Endothelial cell of umbilical vein (primary cell): ENCODE measurements around the gene NT5C1A. TPM values are rescaled to one million over a fixed set of nuclear protein-coding genes. Genes with fewer than 3 reads are reported as not detected.

Source experiments
- BruUV-seq: library from RNA; stranded (reverse); fragments of 400-500 nt; replicated peaks from 2 replicates; lab custom pipeline; 2021; lab: Mats Ljungman, UMichigan
- CTCF ChIA-PET: fragments of 300-600, 350-600 bp; sonication (Branson Sonifier 250); formaldehyde crosslinking; loops from one replicate; lab custom pipeline; 2021; ENCODE audit warnings: antibody characterized with exemption, inconsistent platforms; lab: Charles Lee
- POLR2A ChIA-PET: fragments of 300-600, 350-600 bp; sonication (Branson Sonifier 250); formaldehyde crosslinking; loops from one replicate; lab custom pipeline; 2021; ENCODE audit warnings: antibody characterized with exemption, inconsistent platforms; lab: Charles Lee
- DNase-seq: peaks from one replicate; pipeline ENCODE4 v3.0.0-alpha.2; 2011; ENCODE audit warnings: low read depth, low spot score
- FAIRE-seq: peaks from 2 replicates; lab custom pipeline; 2011; peaks lifted over from hg19 to GRCh38; lab: Jason Lieb, UNC
- H2AFZ ChIP-seq: 2 replicates; pipeline ENCODE4 v1.6.0; 2012; ENCODE audit warnings: low read depth, low read length, control low read depth, inconsistent platforms
- H3K27ac ChIP-seq: 2 replicates; pipeline ENCODE4 v1.5.1; 2011; ENCODE audit warnings: low read depth, mild to moderate bottlenecking, control low read depth, low read length, moderate library complexity; ENCODE audit not compliant: insufficient read depth
- H3K27me3 ChIP-seq, 2 experiments: 2 replicates each; pipeline versions ENCODE4 v1.6.0 to v1.6.1; 2011; ENCODE audit warnings: low read length in 2 of 2, mixed read lengths in 1 of 2; ENCODE audit not compliant: control insufficient read depth in 2 of 2, insufficient read depth in 2 of 2
- H3K36me3 ChIP-seq, 2 experiments: 2 replicates in 1 of 2; 3 replicates in 1 of 2; pipeline ENCODE4 v1.5.1; 2011; ENCODE audit warnings: low read length in 2 of 2, mild to moderate bottlenecking in 1 of 2, moderate library complexity in 1 of 2; ENCODE audit not compliant: control insufficient read depth in 2 of 2, insufficient read depth in 2 of 2; ENCODE audit errors: extremely low read depth in 1 of 2
- H3K4me1 ChIP-seq: 3 replicates; pipeline ENCODE4 v1.5.1; 2011; ENCODE audit warnings: mild to moderate bottlenecking, low read length; ENCODE audit not compliant: control insufficient read depth, insufficient read depth; ENCODE audit errors: extremely low read depth
- H3K4me2 ChIP-seq: 2 replicates; pipeline ENCODE4 v1.6.1; 2011; ENCODE audit warnings: low read length, control low read depth, mixed read lengths; ENCODE audit not compliant: insufficient read depth
- H3K4me3 ChIP-seq, 3 experiments: fragments of 200-600 bp in 1 of 3; sonication (generic), shearing (Covaris generic) in 1 of 3; replicated peaks in 1 of 3; 2 replicates each; pipeline ENCODE4 v1.5.1; 2011 to 2016; ENCODE audit warnings: control low read depth in 3 of 3, low read length in 3 of 3, mild to moderate bottlenecking in 2 of 3, inconsistent platforms in 1 of 3, low read depth in 1 of 3, moderate library complexity in 1 of 3; ENCODE audit not compliant: insufficient read depth in 1 of 3
- H3K79me2 ChIP-seq: 2 replicates; pipeline ENCODE4 v1.6.0; 2012; ENCODE audit warnings: low read length, inconsistent platforms; ENCODE audit not compliant: control insufficient read depth, insufficient read depth
- H3K9ac ChIP-seq: replicated peaks from 2 replicates; pipeline ENCODE3; 2011; ENCODE audit warnings: low read length, control low read depth; ENCODE audit not compliant: insufficient read depth; ENCODE audit errors: extremely low read depth
- H3K9me1 ChIP-seq: replicated peaks from 3 replicates; pipeline ENCODE4 v1.6.0; 2011; ENCODE audit warnings: mild to moderate bottlenecking, low read length; ENCODE audit not compliant: control insufficient read depth, insufficient read depth; ENCODE audit errors: extremely low read depth
- H3K9me3 ChIP-seq: replicated peaks from 2 replicates; pipeline ENCODE4 v1.5.1; 2012; ENCODE audit warnings: low read length, inconsistent platforms; ENCODE audit not compliant: control insufficient read depth, insufficient read depth
- H4K20me1 ChIP-seq: replicated peaks from 2 replicates; pipeline ENCODE3; 2011; ENCODE audit warnings: mild to moderate bottlenecking, low read length; ENCODE audit not compliant: control insufficient read depth, insufficient read depth; ENCODE audit errors: extremely low read depth
- EZH2 ChIP-seq: IDR thresholded peaks from 2 replicates; pipeline ENCODE4 v1.6.1; 2012; ENCODE audit warnings: borderline replicate concordance, low read depth, mild to moderate bottlenecking, moderate library complexity, low read length, inconsistent platforms; ENCODE audit not compliant: severe bottlenecking
- FOS ChIP-seq: IDR thresholded peaks from 2 replicates; pipeline ENCODE4 v1.6.1; 2011; ENCODE audit warnings: mild to moderate bottlenecking, low read length, moderate library complexity, borderline replicate concordance; ENCODE audit not compliant: insufficient read depth
- GATA2 ChIP-seq: IDR thresholded peaks from 2 replicates; pipeline ENCODE4 v1.7.0; 2011; ENCODE audit warnings: low read depth, mild to moderate bottlenecking, moderate library complexity, mixed read lengths, low read length; ENCODE audit not compliant: insufficient read length, insufficient read depth
- JUN ChIP-seq: IDR thresholded peaks from 2 replicates; pipeline ENCODE4 v1.6.1; 2011; ENCODE audit warnings: borderline replicate concordance, low read depth; ENCODE audit not compliant: insufficient read length, insufficient read depth
- MYC ChIP-seq: IDR thresholded peaks from one replicate; pipeline ENCODE4 v1.6.1; 2011; ENCODE audit warnings: mild to moderate bottlenecking, low read depth, low read length
- POLR2A ChIP-seq: IDR thresholded peaks from 2 replicates; pipeline ENCODE4 v1.6.1; 2012; ENCODE audit warnings: low read depth, mild to moderate bottlenecking, control low read depth, low read length
- POLR2AphosphoS5 ChIP-seq: IDR thresholded peaks from 2 replicates; pipeline ENCODE4 v1.6.1; 2012; ENCODE audit warnings: low read depth, mild to moderate bottlenecking, control low read depth, low read length, moderate library complexity; ENCODE audit not compliant: insufficient read depth
- dilution Hi-C: fragments of 300-500 bp; cut with MboI; formaldehyde crosslinking; loops from one replicate; pipeline ENCODE4 v1.15.0; 2019; ENCODE audit warnings: low sequenced_read_pairs; ENCODE audit not compliant: extremely low pct_ligation_motif_present
- intact Hi-C: fragments of 100-400 bp; cut with micrococcal nuclease; formaldehyde crosslinking; loops from one replicate; pipeline ENCODE4 v1.10.0; 2022
- polyA plus RNA-seq, 4 experiments: library from polyadenylated mRNA; depleted of rRNA in 3 of 4; stranded (reverse) in 3 of 4; unstranded in 1 of 4; fragments of >200 nt; gene quantifications; 2 replicates each; pipeline versions ENCODE4 v1.2.1 to v1.2.3, GENCODE V29; 2011 to 2012; ENCODE audit warnings: missing spikeins in 1 of 4
- total RNA-seq: library from RNA; stranded (reverse); gene quantifications from 2 replicates; pipeline ENCODE4 v1.2.3, GENCODE V29; 2021
- TF ChIP-seq, protein P1 (sequence below): IDR thresholded peaks from 2 replicates; pipeline ENCODE4 v1.6.1; 2011; ENCODE audit not compliant: insufficient read depth, insufficient read length
- TF ChIP-seq, protein P2 (sequence below), 2 donors: IDR thresholded peaks; 1 replicate in 1 of 2; 2 replicates in 1 of 2; pipeline ENCODE4 v1.5.1; 2011; ENCODE audit warnings: low read length in 2 of 2, mild to moderate bottlenecking in 2 of 2, moderate library complexity in 2 of 2, control low read depth in 1 of 2, inconsistent platforms in 1 of 2, low read depth in 1 of 2; ENCODE audit not compliant: insufficient read depth in 1 of 2; ENCODE audit errors: extremely low read depth in 1 of 2

Gene NT5C1A
- total and polyA plus RNA-seq, 2 donors (not counting 3 experiments of a cell fraction or from before 2014, with no cell fraction given): not detected

DNA sequence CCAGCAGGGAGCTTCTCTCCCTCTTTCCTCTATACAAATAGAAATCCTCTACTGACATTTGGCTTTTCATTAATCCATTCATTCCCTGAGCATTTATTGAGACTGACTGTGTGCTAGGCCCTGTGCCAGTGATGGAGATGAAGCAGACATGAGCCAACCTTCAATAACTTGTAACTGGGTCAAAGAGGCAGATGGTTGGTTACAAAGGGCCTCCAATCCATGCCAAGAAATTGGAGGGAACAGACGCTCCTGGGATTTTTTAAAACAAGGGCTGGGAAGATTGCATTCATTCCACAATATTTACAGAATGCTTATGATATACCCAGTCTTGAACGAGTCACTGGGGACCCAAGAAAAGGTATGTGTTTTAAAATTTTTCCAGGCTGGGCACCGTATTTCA, 13.2 kb upstream of the NT5C1A start:
- Histone ChIP-seq H3K9me1 (no peaks in the 10 kb centered on the region), H3K27ac (no peak overlapping the region), H4K20me1 (no peaks in the 10 kb centered on the region), H3K4me1 (no peaks in the 10 kb centered on the region), H3K36me3 (no peaks in the 10 kb centered on the region), H3K79me2 (no peaks in the 10 kb centered on the region), H3K9me3 (no peaks in the 10 kb centered on the region), H3K27me3 (peaks cover 62 to 70% of the 10 kb centered on the region in 2 experiments), H2AFZ (no peak overlapping the region), H3K9ac (no peak overlapping the region), H3K4me3 (no peak overlapping the region), H3K4me2 (no peak overlapping the region)
- DNase-seq (no peak), FAIRE-seq (no peak)
- ChIA-PET CTCF (interaction anchor here (0.9 kb wide), 1 partner anchor 13 kb away, joined by 4 read pairs; the partner anchor contains the start of gene NT5C1A), POLR2A (no interaction called here)
- dilution Hi-C loops: no loop called here
- BruUV-seq: no TSS peak
- intact Hi-C loops: no loop called here
- TF ChIP-seq POLR2AphosphoS5 (no peak), JUN (no peak), EZH2 (no peak), GATA2 (no peak), FOS (no peak), POLR2A (no peak), MYC (no peak)
- TF ChIP-seq, protein P1, sequence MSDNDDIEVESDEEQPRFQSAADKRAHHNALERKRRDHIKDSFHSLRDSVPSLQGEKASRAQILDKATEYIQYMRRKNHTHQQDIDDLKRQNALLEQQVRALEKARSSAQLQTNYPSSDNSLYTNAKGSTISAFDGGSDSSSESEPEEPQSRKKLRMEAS: no peak
- TF ChIP-seq, protein P2, sequence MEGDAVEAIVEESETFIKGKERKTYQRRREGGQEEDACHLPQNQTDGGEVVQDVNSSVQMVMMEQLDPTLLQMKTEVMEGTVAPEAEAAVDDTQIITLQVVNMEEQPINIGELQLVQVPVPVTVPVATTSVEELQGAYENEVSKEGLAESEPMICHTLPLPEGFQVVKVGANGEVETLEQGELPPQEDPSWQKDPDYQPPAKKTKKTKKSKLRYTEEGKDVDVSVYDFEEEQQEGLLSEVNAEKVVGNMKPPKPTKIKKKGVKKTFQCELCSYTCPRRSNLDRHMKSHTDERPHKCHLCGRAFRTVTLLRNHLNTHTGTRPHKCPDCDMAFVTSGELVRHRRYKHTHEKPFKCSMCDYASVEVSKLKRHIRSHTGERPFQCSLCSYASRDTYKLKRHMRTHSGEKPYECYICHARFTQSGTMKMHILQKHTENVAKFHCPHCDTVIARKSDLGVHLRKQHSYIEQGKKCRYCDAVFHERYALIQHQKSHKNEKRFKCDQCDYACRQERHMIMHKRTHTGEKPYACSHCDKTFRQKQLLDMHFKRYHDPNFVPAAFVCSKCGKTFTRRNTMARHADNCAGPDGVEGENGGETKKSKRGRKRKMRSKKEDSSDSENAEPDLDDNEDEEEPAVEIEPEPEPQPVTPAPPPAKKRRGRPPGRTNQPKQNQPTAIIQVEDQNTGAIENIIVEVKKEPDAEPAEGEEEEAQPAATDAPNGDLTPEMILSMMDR (IDR thresholded peaks at IDR 0.05; ENCODE audit: extremely low read depth in 1 of 2, insufficient read depth in 1 of 2, low read depth in 1 of 2, low read length in 2 of 2): no peak
